Measurements from ENCODE around the gene SERTAD4.

Gene SERTAD4

GRCh38 chr1:210262167-210262896 lies 29.7 kb downstream of the SERTAD4 start:
- peak; percentile 37 for ATAC-seq
- no peak for TF ChIP-seq OSR1 (CRISPR knock-in tag; IDR thresholded peaks at IDR 0.05)
- TF ChIP-seq CSDC2 (CRISPR knock-in tag; IDR thresholded peaks at IDR 0.05) = no peak
- no peak for TF ChIP-seq GLIS3 (CRISPR knock-in tag; IDR thresholded peaks at IDR 0.05)
- no peak for TF ChIP-seq ZFP3 (CRISPR knock-in tag; IDR thresholded peaks at IDR 0.05)
- no peak for TF ChIP-seq BACH2 (CRISPR knock-in tag; IDR thresholded peaks at IDR 0.05; ENCODE audit: borderline replicate concordance)
- TF ChIP-seq ESRRG (CRISPR knock-in tag; IDR thresholded peaks at IDR 0.05) = no peak
- no peak for TF ChIP-seq SNAI2 (CRISPR knock-in tag; IDR thresholded peaks at IDR 0.05)
- no peak for TF ChIP-seq ARNTL (CRISPR knock-in tag; IDR thresholded peaks at IDR 0.05; ENCODE audit: borderline replicate concordance, low read depth)
- no peak for TF ChIP-seq POU6F1 (CRISPR knock-in tag; IDR thresholded peaks at IDR 0.05; ENCODE audit: borderline replicate concordance, low read depth)
- no peak for TF ChIP-seq ZNF565 (CRISPR knock-in tag; conservative IDR thresholded peaks at IDR 0.05; ENCODE audit: low read depth)
- no peak for TF ChIP-seq TSHZ2 (CRISPR knock-in tag; IDR thresholded peaks at IDR 0.05)
- TF ChIP-seq ZC3H10 (CRISPR knock-in tag; IDR thresholded peaks at IDR 0.05) = no peak
- TF ChIP-seq ZFP30 (CRISPR knock-in tag; IDR thresholded peaks at IDR 0.05) = no peak
- no peak for TF ChIP-seq CREB5 (CRISPR knock-in tag; IDR thresholded peaks at IDR 0.05; ENCODE audit: low read depth)
- no peak for TF ChIP-seq RARB (CRISPR knock-in tag; IDR thresholded peaks at IDR 0.05)
- no peak for TF ChIP-seq PATZ1 (CRISPR knock-in tag; IDR thresholded peaks at IDR 0.05; ENCODE audit: borderline replicate concordance)
- no peak for TF ChIP-seq ZNF70 (CRISPR knock-in tag; IDR thresholded peaks at IDR 0.05)
- TF ChIP-seq ISL1 (CRISPR knock-in tag; IDR thresholded peaks at IDR 0.05) = no peak
- no peak for TF ChIP-seq ZNF8 (CRISPR knock-in tag; IDR thresholded peaks at IDR 0.05)

- no peak for ATAC-seq
- TF ChIP-seq GLIS3 (CRISPR knock-in tag; IDR thresholded peaks at IDR 0.05) = no peak
These were observed 30.3 kb downstream of the SERTAD4 start for GRCh38 chr1:210262897-210263272.

- no peak for ATAC-seq
- TF ChIP-seq ZNF8 (CRISPR knock-in tag; IDR thresholded peaks at IDR 0.05) = no peak
- no peak for TF ChIP-seq ZC3H10 (CRISPR knock-in tag; IDR thresholded peaks at IDR 0.05)
- no peak for TF ChIP-seq PPARA (CRISPR knock-in tag; IDR thresholded peaks at IDR 0.05; ENCODE audit: borderline replicate concordance)
- no peak for TF ChIP-seq CREB5 (CRISPR knock-in tag; IDR thresholded peaks at IDR 0.05; ENCODE audit: low read depth)
- no peak for TF ChIP-seq ISL1 (CRISPR knock-in tag; IDR thresholded peaks at IDR 0.05)
- TF ChIP-seq TSHZ2 (CRISPR knock-in tag; IDR thresholded peaks at IDR 0.05) = no peak
- no peak for TF ChIP-seq ZFP30 (CRISPR knock-in tag; IDR thresholded peaks at IDR 0.05)
- no peak for TF ChIP-seq ESRRG (CRISPR knock-in tag; IDR thresholded peaks at IDR 0.05)
- TF ChIP-seq GLIS3 (CRISPR knock-in tag; IDR thresholded peaks at IDR 0.05) = no peak
- no peak for TF ChIP-seq ZNF565 (CRISPR knock-in tag; conservative IDR thresholded peaks at IDR 0.05; ENCODE audit: low read depth)
- no peak for TF ChIP-seq CSRNP3 (CRISPR knock-in tag; IDR thresholded peaks at IDR 0.05)
- no peak for TF ChIP-seq PATZ1 (CRISPR knock-in tag; IDR thresholded peaks at IDR 0.05; ENCODE audit: borderline replicate concordance)
- no peak for TF ChIP-seq RARB (CRISPR knock-in tag; IDR thresholded peaks at IDR 0.05)
- no peak for TF ChIP-seq ARNTL (CRISPR knock-in tag; IDR thresholded peaks at IDR 0.05; ENCODE audit: borderline replicate concordance, low read depth)
These were observed 31.4 kb downstream of the SERTAD4 start for GRCh38 chr1:210263963-210264362.

Measured in SK-N-SH treated with all-trans-retinoic acid at 6 μM for 48 hours (cell line).